ENCODE results near the gene C2. TPM values are rescaled to one million over a fixed set of nuclear protein-coding genes. Genes with fewer than 3 reads are reported as not detected.

The C2 gene
- total RNA-seq, 1 donor from 2014 or later: 2.2 TPM

GRCh38 chr6:31956796-31957195 is 29.3 kb downstream of the C2 start:
- H3K9me3 Mint-ChIP-seq: no peaks in the 10 kb centered on the region
- H3K4me3 Mint-ChIP-seq: peak overlapping the region; percentile 97
- peaks cover 22% of the 10 kb centered on the region for H3K4me1 Mint-ChIP-seq (ENCODE audit: unreplicated experiment)
- H3K36me3 Mint-ChIP-seq: peaks cover 19% of the 10 kb centered on the region
- no peaks in the 10 kb centered on the region for H3K27me3 Mint-ChIP-seq
- TF ChIP-seq CTCF (conservative IDR thresholded peaks at IDR 0.05): no peak
- H3K27ac Mint-ChIP-seq: no peak overlapping the region
- no peak for DNase-seq (ENCODE audit: extremely low spot score, unreplicated experiment)

- Mint-ChIP-seq H3K9me3 (no peaks in the 10 kb centered on the region), H3K27ac (peak overlapping the region; percentile 94), H3K36me3 (peaks cover 17% of the 10 kb centered on the region), H3K4me1 (ENCODE audit: unreplicated experiment) (peaks cover 22% of the 10 kb centered on the region), H3K27me3 (no peaks in the 10 kb centered on the region), H3K4me3 (peak overlapping the region; percentile 97)
- TF ChIP-seq CTCF (conservative IDR thresholded peaks at IDR 0.05): no peak
- DNase-seq (ENCODE audit: extremely low spot score, unreplicated experiment): no peak
Observed at GRCh38 chr6:31958412-31958740, 30.9 kb downstream of the C2 start.

- peaks cover 14% of the 10 kb centered on the region for H3K36me3 Mint-ChIP-seq
- DNase-seq (ENCODE audit: extremely low spot score, unreplicated experiment): peak; percentile 98
- H3K27me3 Mint-ChIP-seq: no peaks in the 10 kb centered on the region
- peaks cover 22% of the 10 kb centered on the region for H3K4me1 Mint-ChIP-seq (ENCODE audit: unreplicated experiment)
- H3K27ac Mint-ChIP-seq: peak within 1 kb of the TSS; percentile 94
- no peak for TF ChIP-seq CTCF (conservative IDR thresholded peaks at IDR 0.05)
- H3K4me3 Mint-ChIP-seq: peak within 1 kb of the TSS; percentile 97
- H3K9me3 Mint-ChIP-seq: no peaks in the 10 kb centered on the region
Observed at GRCh38 chr6:31958741-31959739, 31.5 kb downstream of the C2 start, which contains the start of the genes NELFE and SKIC2. Gene NELFE (minus strand): TSS chr6:31958971. CDS start chr6:31958446, 525 bp downstream. Gene SKIC2 (plus strand): TSS chr6:31959175. CDS start chr6:31959193, 18 bp downstream.

- no peaks in the 10 kb centered on the region for H3K27me3 Mint-ChIP-seq
- peaks cover 7% of the 10 kb centered on the region for H3K36me3 Mint-ChIP-seq
- DNase-seq (ENCODE audit: extremely low spot score, unreplicated experiment): no peak
- TF ChIP-seq CTCF (conservative IDR thresholded peaks at IDR 0.05): no peak
- no peak overlapping the region for H3K27ac Mint-ChIP-seq
- H3K4me3 Mint-ChIP-seq: peak overlapping the region; percentile 23
- peaks cover 22% of the 10 kb centered on the region for H3K4me1 Mint-ChIP-seq (ENCODE audit: unreplicated experiment)
- H3K9me3 Mint-ChIP-seq: no peaks in the 10 kb centered on the region
Observed at GRCh38 chr6:31961616-31962015, 34.1 kb downstream of the C2 start.

- H3K27me3 Mint-ChIP-seq: no peaks in the 10 kb centered on the region
- H3K9me3 Mint-ChIP-seq: no peaks in the 10 kb centered on the region
- no peak overlapping the region for H3K4me3 Mint-ChIP-seq
- DNase-seq (ENCODE audit: extremely low spot score, unreplicated experiment): no peak
- TF ChIP-seq CTCF (conservative IDR thresholded peaks at IDR 0.05): no peak
- no peaks in the 10 kb centered on the region for H3K36me3 Mint-ChIP-seq
- H3K4me1 Mint-ChIP-seq (ENCODE audit: unreplicated experiment): peaks cover 11% of the 10 kb centered on the region
- no peak overlapping the region for H3K27ac Mint-ChIP-seq
Observed at GRCh38 chr6:31963921-31964320, 36.4 kb downstream of the C2 start.
